H1 (cell line): ENCODE measurements around the gene F5. TPM values are rescaled to one million over a fixed set of nuclear protein-coding genes. Genes with fewer than 3 reads are reported as not detected.

Source experiments
- CTCF ChIA-PET: fragments of 300-600 bp; sonication (Branson Sonifier 250); formaldehyde crosslinking; loops from one replicate; lab custom pipeline; 2021; ENCODE audit not compliant: partially characterized antibody; lab: Charles Lee
- POLR2A ChIA-PET: fragments of 300-600 bp; sonication (Branson Sonifier 250); formaldehyde crosslinking; loops from one replicate; lab custom pipeline; 2021; ENCODE audit warnings: inconsistent platforms; ENCODE audit not compliant: partially characterized antibody; lab: Charles Lee
- DNase-seq, 2 experiments: peaks; one replicate each; pipeline versions ENCODE4 v3.0.0 to v3.0.0-alpha.2; 2010 to 2022; ENCODE audit warnings: low spot score in 2 of 2, low read depth in 1 of 2, mixed read lengths in 1 of 2
- FAIRE-seq: peaks from 2 replicates; lab custom pipeline; 2011; peaks lifted over from hg19 to GRCh38; lab: Jason Lieb, UNC
- H2AFZ ChIP-seq: 2 replicates; pipeline ENCODE4 v1.8.1; 2012; ENCODE audit warnings: low read length, inconsistent platforms
- H2AK5ac ChIP-seq: 2 replicates; pipeline ENCODE4 v1.6.1; 2013; ENCODE audit warnings: low read depth, low read length
- H2BK120ac ChIP-seq: replicated peaks from 2 replicates; pipeline ENCODE3; 2013; ENCODE audit warnings: low read depth, low read length, inconsistent platforms
- H2BK12ac ChIP-seq: 2 replicates; pipeline ENCODE4 v1.6.1; 2013; ENCODE audit warnings: low read depth, low read length
- H2BK15ac ChIP-seq: 2 replicates; pipeline ENCODE4 v1.6.1; 2013; ENCODE audit warnings: low read length
- H2BK20ac ChIP-seq: 2 replicates; pipeline ENCODE4 v1.6.1; 2013; ENCODE audit warnings: low read length
- H2BK5ac ChIP-seq: 2 replicates; pipeline ENCODE4 v1.6.1; 2013; ENCODE audit warnings: low read depth, low read length
- H3K14ac ChIP-seq: 2 replicates; pipeline ENCODE4 v1.6.1; 2013; ENCODE audit warnings: inconsistent platforms; ENCODE audit not compliant: insufficient read length
- H3K18ac ChIP-seq: 2 replicates; pipeline ENCODE4 v1.6.1; 2013; ENCODE audit warnings: low read length; ENCODE audit errors: extremely low read depth
- H3K23ac ChIP-seq: 2 replicates; pipeline ENCODE4 v1.6.1; 2013; ENCODE audit warnings: inconsistent platforms; ENCODE audit not compliant: insufficient read length
- H3K23me2 ChIP-seq: 2 replicates; pipeline ENCODE4 v1.6.1; 2013; ENCODE audit warnings: low read depth, low read length
- H3K27ac ChIP-seq: 2 replicates; pipeline ENCODE4 v1.6.1; 2011; ENCODE audit warnings: low read depth, low read length, inconsistent platforms
- H3K27me3 ChIP-seq, 4 experiments: replicated peaks in 1 of 4; 1 replicate in 1 of 4; 2 replicates in 3 of 4; pipeline versions ENCODE4 v1.6.1 to v1.8.1; 2011 to 2013; ENCODE audit warnings: low read length in 3 of 4, mild to moderate bottlenecking in 3 of 4, inconsistent platforms in 2 of 4, mixed read lengths in 2 of 4, moderate library complexity in 1 of 4; ENCODE audit not compliant: control insufficient read depth in 3 of 4, insufficient read depth in 3 of 4; ENCODE audit errors: extremely low read depth in 1 of 4
- H3K36me3 ChIP-seq, 4 experiments: 2 replicates each; pipeline versions ENCODE4 v1.6.1 to v1.8.1; 2011 to 2013; ENCODE audit warnings: mild to moderate bottlenecking in 4 of 4, low read length in 3 of 4, moderate library complexity in 2 of 4, control low read depth in 1 of 4, inconsistent platforms in 1 of 4; ENCODE audit not compliant: insufficient read depth in 4 of 4, control insufficient read depth in 2 of 4
- H3K4ac ChIP-seq: replicated peaks from 2 replicates; pipeline ENCODE3; 2013; ENCODE audit warnings: low read length, low read depth, mixed read lengths, inconsistent platforms; ENCODE audit not compliant: insufficient read length
- H3K4me1 ChIP-seq, 4 experiments: replicated peaks in 1 of 4; 1 replicate in 1 of 4; 2 replicates in 3 of 4; pipeline versions ENCODE4 v1.6.1 to v1.8.1; 2011 to 2013; ENCODE audit warnings: low read length in 3 of 4, inconsistent platforms in 2 of 4, mixed read lengths in 1 of 4; ENCODE audit not compliant: insufficient read depth in 4 of 4, control insufficient read depth in 3 of 4
- H3K4me2 ChIP-seq, 2 experiments: 2 replicates each; pipeline versions ENCODE4 v1.6.1 to v1.8.1; 2011 to 2013; ENCODE audit warnings: low read depth in 2 of 2, low read length in 2 of 2, control low read depth in 1 of 2, inconsistent platforms in 1 of 2, mild to moderate bottlenecking in 1 of 2; ENCODE audit not compliant: insufficient read depth in 1 of 2
- H3K4me3 ChIP-seq, 4 experiments: fragments of 200-600, 300-600 bp in 1 of 4; sonication (generic), shearing (Covaris generic), sonication (Bioruptor Twin) in 1 of 4; 2 replicates each; pipeline versions ENCODE4 v1.5.1 to v1.8.1; 2011 to 2016; ENCODE audit warnings: low read length in 4 of 4, low read depth in 3 of 4, control low read depth in 2 of 4, inconsistent platforms in 2 of 4, mild to moderate bottlenecking in 2 of 4, mixed read lengths in 1 of 4, moderate library complexity in 1 of 4; ENCODE audit not compliant: insufficient read depth in 2 of 4; ENCODE audit errors: extremely low read depth in 1 of 4
- H3K56ac ChIP-seq: replicated peaks from 2 replicates; pipeline ENCODE3; 2013; ENCODE audit warnings: low read depth, mild to moderate bottlenecking, mixed read lengths, low read length, inconsistent platforms; ENCODE audit not compliant: insufficient read length
- H3K79me1 ChIP-seq: 2 replicates; pipeline ENCODE4 v1.6.1; 2013; ENCODE audit warnings: low read depth, low read length, control low read depth
- H3K79me2 ChIP-seq, 2 experiments: 2 replicates each; pipeline versions ENCODE4 v1.6.1 to v1.8.1; 2012 to 2013; ENCODE audit warnings: low read length in 2 of 2, mild to moderate bottlenecking in 2 of 2, inconsistent platforms in 1 of 2; ENCODE audit not compliant: insufficient read depth in 2 of 2, control insufficient read depth in 1 of 2
- H3K9ac ChIP-seq, 4 experiments: replicated peaks in 1 of 4; 1 replicate in 1 of 4; 2 replicates in 3 of 4; pipeline versions ENCODE4 v1.6.1 to v1.8.1; 2011 to 2013; ENCODE audit warnings: low read depth in 3 of 4, low read length in 3 of 4, control low read depth in 2 of 4, mild to moderate bottlenecking in 2 of 4, moderate library complexity in 2 of 4, inconsistent platforms in 1 of 4; ENCODE audit errors: extremely low read depth in 1 of 4
- H3K9me3 ChIP-seq, 2 experiments: 2 replicates each; pipeline versions ENCODE4 v1.6.1 to v1.8.1; 2012 to 2013; ENCODE audit warnings: mild to moderate bottlenecking in 2 of 2, moderate library complexity in 2 of 2, control low read depth in 1 of 2, inconsistent platforms in 1 of 2, low read depth in 1 of 2, low read length in 1 of 2, mixed read lengths in 1 of 2; ENCODE audit not compliant: insufficient read depth in 2 of 2
- H4K20me1 ChIP-seq, 2 experiments: replicated peaks in 1 of 2; 2 replicates each; pipeline versions ENCODE3 to v1.8.1; 2011 to 2013; ENCODE audit warnings: inconsistent platforms in 2 of 2, low read length in 2 of 2, mild to moderate bottlenecking in 1 of 2; ENCODE audit not compliant: insufficient read depth in 2 of 2, control insufficient read depth in 1 of 2
- H4K5ac ChIP-seq: 2 replicates; pipeline ENCODE4 v1.6.1; 2013; ENCODE audit warnings: low read length, low read depth, mixed read lengths, inconsistent platforms; ENCODE audit not compliant: insufficient read length
- H4K8ac ChIP-seq: 2 replicates; pipeline ENCODE4 v1.8.0; 2013; ENCODE audit warnings: mild to moderate bottlenecking, moderate library complexity, low read length, inconsistent platforms; ENCODE audit not compliant: insufficient read depth; ENCODE audit errors: extremely low read depth
- H4K91ac ChIP-seq: replicated peaks from 2 replicates; pipeline ENCODE3; 2013; ENCODE audit warnings: low read length, mixed read lengths, inconsistent platforms; ENCODE audit not compliant: insufficient read length
- KDM1A ChIP-seq: fragments of 200-600, 300-600 bp; sonication (generic); IDR thresholded peaks from 2 replicates; pipeline ENCODE4 v1.7.1; 2016; ENCODE audit warnings: mild to moderate bottlenecking, low read length, borderline replicate concordance
- KDM4A ChIP-seq: IDR thresholded peaks from one replicate; pipeline ENCODE4 v1.7.1; 2012; ENCODE audit warnings: low read depth, mild to moderate bottlenecking, moderate library complexity, low read length, inconsistent platforms; ENCODE audit not compliant: severe bottlenecking
- WGBS, 2 experiments: shearing (Covaris generic) in 1 of 2; methylation state at CpG; one replicate each; pipeline versions ENCODE4 v1.1.6 to v1.1.7; 2013 to 2015; ENCODE audit warnings: low lambda C conversion rate in 2 of 2, mixed read lengths in 2 of 2, inconsistent platforms in 1 of 2, low coverage in 1 of 2, missing lambda C conversion rate in 1 of 2; ENCODE audit not compliant: insufficient replicate concordance in 2 of 2, insufficient coverage in 1 of 2, insufficient read length in 1 of 2; ENCODE audit errors: extremely low coverage in 1 of 2, missing lambda C conversion rate in 1 of 2; 5-methylcytosine and 5-hydroxymethylcytosine counted together
- polyA plus RNA-seq, 7 experiments: library from polyadenylated mRNA; depleted of rRNA in 3 of 7; stranded (reverse) in 5 of 7; unstranded in 2 of 7; fragments of >200 nt in 5 of 7; fragments of 200-250 nt in 2 of 7; gene quantifications; 1 replicate in 5 of 7; 2 replicates in 1 of 7; 4 replicates in 1 of 7; pipeline versions ENCODE4 v1.2.1 to v1.2.3, GENCODE V29; 2011 to 2013; ENCODE audit warnings: missing spikeins in 2 of 7, mixed read lengths in 2 of 7
- total RNA-seq: library from RNA; stranded (reverse); fragmentation: NEBNext Ultra II Directional; extraction: Animal tissue kit (Norgen Biotek cat#: 25700); gene quantifications from 2 replicates; pipeline ENCODE4 v1.2.1, GENCODE V29; 2021

Gene F5
- total and polyA plus RNA-seq, 2 of the 8 experiments (the other 6 are each of a cell fraction or from before 2014, with no cell fraction given): 0.04 to 0.06 TPM

DNA sequence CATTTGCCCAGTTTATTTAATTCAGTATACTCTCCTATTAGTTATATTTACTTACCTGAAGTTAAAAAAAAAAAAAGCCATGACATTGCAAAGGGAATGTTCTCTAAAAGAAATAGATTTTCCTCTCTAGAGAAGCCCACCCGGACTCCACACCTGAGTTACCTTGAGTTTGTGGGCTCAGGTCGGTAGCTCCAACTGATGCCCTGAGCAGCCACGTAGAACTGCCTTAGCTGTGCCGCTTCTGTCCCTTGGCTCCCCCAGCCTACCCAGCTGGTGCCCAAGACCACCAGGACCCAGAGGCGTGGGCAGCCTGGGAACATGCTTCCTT lies 250 bp downstream of the F5 start:
- H3K27ac ChIP-seq: no peak overlapping the region
- no peak overlapping the region for H2BK12ac ChIP-seq
- H3K56ac ChIP-seq: no peak overlapping the region
- POLR2A ChIA-PET: interaction anchor here (2.3 kb wide), 1 partner anchor 10 kb away, joined by 6 read pairs; no protein-coding TSS in a partner anchor
- 0 out of 2 replicates have a peak overlapping the region, but pooled peaks have one; percentile 63 for H2BK15ac ChIP-seq
- H3K4ac ChIP-seq: peak overlapping the region; percentile 65
- 40% methylated on average over 5 of the region's 5 CpGs; no CpG with 5 or more reads in 1 of the 2 experiments for WGBS, 2 experiments
- H4K5ac ChIP-seq: no peak overlapping the region
- no peaks in the 10 kb centered on the region for H4K20me1 ChIP-seq
- peak overlapping the region in 1 of 4 experiments; percentile 42; a peak in 3 of 8 replicates for H3K4me3 ChIP-seq
- H3K27me3 ChIP-seq: no peaks in the 10 kb centered on the region; a peak in 1 of 7 replicates
- H3K79me1 ChIP-seq: no peaks in the 10 kb centered on the region
- no peak overlapping the region for H2BK120ac ChIP-seq
- H3K9ac ChIP-seq: no peak overlapping the region; a peak in 1 of 7 replicates
- H3K23ac ChIP-seq: no peak overlapping the region
- H3K23me2 ChIP-seq: no peaks in the 10 kb centered on the region
- H2AFZ ChIP-seq: peak overlapping the region; percentile 83; the same call in 1 of the 2 replicates
- H2BK5ac ChIP-seq: 0 out of 2 replicates have a peak overlapping the region, but pooled peaks have one; percentile 41
- H4K8ac ChIP-seq: peak overlapping the region; percentile 60; the same call in 1 of the 2 replicates
- H3K9me3 ChIP-seq: no peaks in the 10 kb centered on the region
- FAIRE-seq (no peak), DNase-seq (no peak)
- no peak overlapping the region for H2AK5ac ChIP-seq
- no peaks in the 10 kb centered on the region for H3K79me2 ChIP-seq
- peak overlapping the region; percentile 91 for H3K18ac ChIP-seq
- no peak overlapping the region for H3K14ac ChIP-seq
- H4K91ac ChIP-seq: no peak overlapping the region
- no peaks in the 10 kb centered on the region for H3K36me3 ChIP-seq
- CTCF ChIA-PET: interaction anchor here (0.6 to 2.3 kb wide), 26 partner anchors 10 to 373 kb away, joined by 3 to 13 read pairs (median 4); partner anchors contain the start of gene SELP
- peaks cover 0 to 2% (median under 1%) of the 10 kb centered on the region in 4 experiments; a peak in 3 of 7 replicates for H3K4me1 ChIP-seq
- H3K4me2 ChIP-seq: peak overlapping the region; percentile 26 to 68
- H2BK20ac ChIP-seq: 0 out of 2 replicates have a peak overlapping the region, but pooled peaks have one; percentile 73
- TF ChIP-seq KDM1A (no peak), KDM4A (peak; percentile 33)
- TF ChIP-seq, all 59 proteins: peak for 1
